ENCODE results near the gene GMDS. TPM values are rescaled to one million over a fixed set of nuclear protein-coding genes. Genes with fewer than 3 reads are reported as not detected.

The GMDS gene
- total RNA-seq, 1 donor from 2014 or later, result 19.9 TPM

GRCh38 chr6:2190661-2191389 lies 54.6 kb downstream of the GMDS start:
- DNase-seq (ENCODE audit: low spot score in 2 of 2), result no peak
- no peaks in the 10 kb centered on the region for H3K9me3 ChIP-seq
- H3K27me3 ChIP-seq, result no peaks in the 10 kb centered on the region
- intact Hi-C loops (cut with DNase I), result no loop called here
- no peak overlapping the region for H3K27ac ChIP-seq
- H3K4me1 ChIP-seq, result peaks cover 0 to 8% of the 10 kb centered on the region in 2 donors
- no peak for TF ChIP-seq CTCF (IDR thresholded peaks at IDR 0.05)
- H3K36me3 ChIP-seq, result no peaks in the 10 kb centered on the region
- H3K4me3 ChIP-seq, result no peak overlapping the region

GRCh38 chr6:2188856-2189384 lies 56.5 kb downstream of the GMDS start:
- no peak for DNase-seq (ENCODE audit: low spot score in 2 of 2)
- Histone ChIP-seq H3K27ac (no peak overlapping the region), H3K36me3 (no peaks in the 10 kb centered on the region), H3K27me3 (no peaks in the 10 kb centered on the region), H3K4me3 (no peak overlapping the region), H3K9me3 (no peaks in the 10 kb centered on the region), H3K4me1 (no peaks in the 10 kb centered on the region)
- no peak for TF ChIP-seq CTCF (IDR thresholded peaks at IDR 0.05)
- intact Hi-C loops (cut with DNase I), result no loop called here

- H3K4me3 ChIP-seq, result no peak overlapping the region
- H3K9me3 ChIP-seq, result no peaks in the 10 kb centered on the region
- no peaks in the 10 kb centered on the region for H3K4me1 ChIP-seq
- no peak overlapping the region for H3K27ac ChIP-seq
- DNase-seq (ENCODE audit: low spot score in 2 of 2), result no peak
- no peaks in the 10 kb centered on the region for H3K27me3 ChIP-seq
- no peaks in the 10 kb centered on the region for H3K36me3 ChIP-seq
- TF ChIP-seq CTCF (IDR thresholded peaks at IDR 0.05), result no peak
- intact Hi-C loops (cut with DNase I), result no loop called here
Observed at GRCh38 chr6:2188397-2188796, 57.0 kb downstream of the GMDS start.

GRCh38 chr6:2187826-2188225 lies 57.6 kb downstream of the GMDS start:
- Histone ChIP-seq H3K27me3 (no peaks in the 10 kb centered on the region), H3K27ac (no peak overlapping the region), H3K4me1 (no peaks in the 10 kb centered on the region), H3K9me3 (no peaks in the 10 kb centered on the region), H3K4me3 (no peak overlapping the region), H3K36me3 (no peaks in the 10 kb centered on the region)
- TF ChIP-seq CTCF (IDR thresholded peaks at IDR 0.05), result no peak
- DNase-seq (ENCODE audit: low spot score in 2 of 2), result no peak
- intact Hi-C loops (cut with DNase I), result no loop called here

- intact Hi-C loops (cut with DNase I), result no loop called here
Observed at GRCh38 chr6:2186516-2186915, 58.9 kb downstream of the GMDS start.

More at GRCh38 chr6:2186516-2186915, 58.9 kb downstream of the GMDS start:
- H3K4me3 ChIP-seq, result no peak overlapping the region
- no peaks in the 10 kb centered on the region for H3K36me3 ChIP-seq
- H3K27me3 ChIP-seq, result no peaks in the 10 kb centered on the region
- no peak for DNase-seq (ENCODE audit: low spot score in 2 of 2)
- no peaks in the 10 kb centered on the region for H3K9me3 ChIP-seq
- H3K4me1 ChIP-seq, result no peaks in the 10 kb centered on the region
- no peak for TF ChIP-seq CTCF (IDR thresholded peaks at IDR 0.05)
- H3K27ac ChIP-seq, result no peak overlapping the region
